OCI-LY3 (cell line): ENCODE results near the gene ROPN1L.

Experiments used
- CTCF ChIP-seq: fragments of 200-600, 300-600 bp; sonication (generic); IDR thresholded peaks from 2 replicates; pipeline ENCODE4 v1.5.1; 2014; ENCODE audit warnings: antibody characterized with exemption, low read length, low read depth
- EZH2phosphoT487 ChIP-seq: fragments of 200-600 bp; shearing (Covaris generic); IDR thresholded peaks from 2 replicates; pipeline ENCODE4 v1.6.1; 2018; ENCODE audit warnings: antibody characterized with exemption, mixed run types, low read depth

DNA sequence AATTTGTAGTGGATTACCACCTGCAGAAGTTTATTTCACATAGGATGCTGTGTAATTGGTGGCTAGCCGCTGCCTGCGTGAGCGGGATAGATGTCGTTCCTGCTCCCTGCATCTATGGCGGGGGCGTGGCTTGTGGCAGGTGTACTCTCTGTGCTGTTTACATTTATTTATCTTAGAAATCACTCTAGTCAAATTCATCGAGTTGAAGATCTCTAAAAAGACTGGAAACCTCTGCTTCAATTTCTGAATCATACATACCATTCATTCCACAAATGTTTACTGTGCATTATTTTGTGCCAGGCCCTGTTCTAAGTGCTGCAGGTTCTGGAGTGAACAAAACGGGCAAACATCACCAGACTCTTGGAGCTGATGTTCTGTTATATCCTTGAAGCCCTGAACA, 11.9 kb downstream of the ROPN1L start:
- TF ChIP-seq CTCF (no peak), EZH2phosphoT487 (no peak)
